ENCODE results near the gene PRCP. TPM values are rescaled to one million over a fixed set of nuclear protein-coding genes. Genes with fewer than 3 reads are reported as not detected.

The PRCP gene
- total RNA-seq, 1 donor from 2014 or later: 144 TPM

GRCh38 chr11:82831364-82831763 is 68.9 kb downstream of the PRCP start:
- DNase-seq (ENCODE audit: low read depth, low spot score): no peak

- no peak for DNase-seq (ENCODE audit: low read depth, low spot score)
Observed at GRCh38 chr11:82830746-82831145, 69.5 kb downstream of the PRCP start.

DNA sequence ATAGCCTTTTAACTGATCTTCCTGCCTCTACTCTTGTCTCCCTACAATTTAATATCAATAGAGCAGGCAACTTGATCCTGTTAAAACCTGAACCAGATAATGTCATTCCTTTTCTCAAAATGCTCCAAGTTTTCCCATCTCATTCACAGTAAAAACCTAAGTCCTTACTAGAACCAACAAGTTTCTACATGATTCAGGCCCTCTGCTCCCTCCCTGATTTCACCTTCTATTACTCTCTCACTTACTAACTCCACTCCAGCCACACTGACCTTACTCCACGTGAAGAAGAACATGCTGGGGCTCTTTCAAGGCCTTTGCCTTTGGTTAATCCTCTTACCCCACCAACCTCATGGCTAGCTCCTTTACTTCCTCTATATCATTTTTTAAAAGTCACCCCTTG is 71.1 kb downstream of the PRCP start:
- no peak for DNase-seq (ENCODE audit: low read depth, low spot score)

GRCh38 chr11:82828472-82828871 is 71.8 kb downstream of the PRCP start:
- no peak for DNase-seq (ENCODE audit: low read depth, low spot score)

- DNase-seq (ENCODE audit: low read depth, low spot score): no peak
Observed at GRCh38 chr11:82826526-82826925, 73.7 kb downstream of the PRCP start.

DNA sequence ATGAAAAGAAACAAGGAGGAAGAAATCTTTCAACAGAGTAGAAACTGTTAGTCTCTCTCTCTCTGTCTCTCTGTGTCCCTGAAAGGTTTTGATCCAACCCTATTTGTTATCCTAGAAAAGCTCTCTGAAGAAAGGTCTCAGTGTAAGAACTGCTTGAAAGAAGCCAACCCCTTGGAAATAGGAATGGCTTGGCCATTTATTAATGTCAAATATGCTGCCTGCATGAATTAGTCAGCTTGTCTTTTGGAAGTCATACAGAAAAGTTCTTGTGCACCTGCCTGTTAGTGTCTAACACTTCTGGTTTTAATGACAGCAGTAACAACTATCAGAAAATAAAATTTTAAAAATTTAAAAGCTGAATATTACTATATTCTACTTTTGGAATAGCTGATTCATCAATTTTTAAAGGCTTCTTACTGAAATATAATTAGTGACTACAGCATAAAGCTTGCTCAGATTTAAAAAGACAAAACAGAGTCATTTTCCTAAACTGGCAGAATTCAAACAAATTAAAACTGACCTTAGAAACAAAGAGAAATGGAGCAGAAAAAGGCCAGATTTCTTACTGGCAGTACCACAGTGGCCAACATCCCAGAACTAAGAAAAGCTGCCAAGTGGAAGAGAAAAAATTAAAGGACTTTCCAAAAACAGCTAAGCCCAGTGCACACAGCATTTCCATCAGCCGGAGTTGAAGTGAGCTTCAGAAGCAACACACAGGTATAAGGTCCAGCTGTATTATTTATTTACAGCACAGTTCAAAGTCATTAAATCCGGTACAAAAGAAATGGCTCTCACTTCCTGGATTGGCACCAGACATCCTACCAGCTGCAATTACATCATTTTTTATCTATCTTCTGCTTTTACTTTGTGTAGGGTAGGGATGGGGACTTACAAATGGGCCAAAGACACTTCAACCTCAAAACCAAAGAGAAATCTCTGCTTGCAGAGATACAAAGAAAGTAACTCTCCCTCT is 76.3 kb downstream of the PRCP start:
- DNase-seq (ENCODE audit: low read depth, low spot score): no peak

- no peak for DNase-seq (ENCODE audit: low read depth, low spot score)
Observed at GRCh38 chr11:82818409-82819043, 81.7 kb downstream of the PRCP start.

DNA sequence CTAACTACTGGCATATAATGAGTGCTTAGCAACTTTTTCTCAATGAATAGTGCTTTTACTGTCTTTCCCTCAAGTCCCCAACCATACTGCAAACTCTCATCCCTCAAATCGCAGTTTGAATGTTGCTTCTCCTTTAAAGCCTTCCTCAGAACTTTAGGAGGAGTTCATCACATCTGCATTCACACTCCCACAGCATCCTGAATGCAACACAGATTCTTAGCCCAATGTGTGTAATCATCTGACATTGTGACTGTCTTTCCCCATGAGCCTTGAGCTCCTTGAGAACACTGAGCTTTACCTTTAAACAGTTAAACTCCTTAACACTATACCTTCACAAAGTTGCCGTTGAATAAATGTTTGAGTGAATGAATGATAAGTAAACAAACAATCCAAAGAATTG is 84.8 kb downstream of the PRCP start:
- no peak for DNase-seq (ENCODE audit: low read depth, low spot score)

GRCh38 chr11:82814379-82814778 is 85.9 kb downstream of the PRCP start:
- no peak for DNase-seq (ENCODE audit: low read depth, low spot score)

GRCh38 chr11:82811369-82811768 is 88.9 kb downstream of the PRCP start:
- DNase-seq (ENCODE audit: low read depth, low spot score): no peak

DNA sequence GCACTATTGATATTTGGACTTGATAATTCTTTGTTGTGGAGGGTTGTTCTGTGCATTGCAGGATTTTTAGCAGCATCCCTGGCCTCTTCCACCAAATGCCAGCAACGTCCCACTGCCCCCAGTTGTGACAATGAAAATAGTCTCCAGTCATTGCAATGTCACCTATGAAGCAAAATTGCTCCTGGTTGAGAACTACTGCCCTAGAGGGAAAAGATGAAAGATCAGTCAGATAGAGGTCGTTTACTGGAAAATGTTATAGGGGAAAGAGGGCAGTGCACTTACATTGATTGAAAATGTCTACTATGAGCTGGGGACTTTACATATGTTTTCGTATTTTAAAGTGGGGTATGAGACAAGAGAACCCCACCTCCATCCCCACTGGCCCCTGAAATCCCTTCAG is 89.5 kb downstream of the PRCP start:
- no peak for DNase-seq (ENCODE audit: low read depth, low spot score)

GRCh38 chr11:82810326-82810725 is 89.9 kb downstream of the PRCP start:
- no peak for DNase-seq (ENCODE audit: low read depth, low spot score)

DNA sequence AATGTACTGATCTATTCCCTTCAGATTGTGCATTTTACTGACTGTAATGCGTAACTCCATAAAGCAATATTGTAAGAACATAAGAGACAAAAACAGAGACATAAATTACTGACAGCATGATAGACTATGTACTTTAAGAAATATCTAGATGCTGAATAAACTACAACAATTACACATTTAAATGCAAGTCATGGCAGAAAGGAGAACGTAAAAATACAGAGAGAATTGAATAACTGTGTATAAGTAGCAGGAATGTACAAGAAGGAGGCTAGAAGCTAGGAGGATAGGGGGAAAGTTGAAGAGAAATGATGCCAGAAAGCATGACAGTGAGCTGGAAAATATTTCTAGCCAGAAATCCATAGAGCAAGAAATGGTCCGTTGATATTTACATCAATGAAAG is 92.6 kb downstream of the PRCP start:
- no peak for DNase-seq (ENCODE audit: low read depth, low spot score)

DNA sequence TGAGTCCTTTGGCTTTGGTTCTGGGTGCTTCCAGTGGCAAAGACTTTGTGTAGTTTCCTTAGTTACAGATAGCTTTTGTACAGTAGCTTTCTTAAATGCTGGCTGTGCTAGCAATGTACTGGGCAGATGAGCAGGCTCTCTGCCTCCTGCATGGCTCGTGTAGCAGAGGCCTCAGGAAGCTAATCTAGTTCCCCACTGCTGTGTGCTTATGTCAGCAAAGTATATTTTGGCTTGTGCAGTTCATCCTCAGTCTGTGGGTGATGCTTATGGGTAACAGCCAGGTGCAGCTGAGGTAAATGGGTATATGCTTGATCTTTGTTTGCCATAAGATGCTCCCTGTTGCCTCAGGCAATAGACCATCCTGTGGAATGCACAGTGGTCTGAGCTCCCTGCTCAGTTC is 97.5 kb downstream of the PRCP start:
- DNase-seq (ENCODE audit: low read depth, low spot score): no peak

GRCh38 chr11:82796998-82797961 is 103.0 kb downstream of the PRCP start:
- no peak for DNase-seq (ENCODE audit: low read depth, low spot score)

DNA sequence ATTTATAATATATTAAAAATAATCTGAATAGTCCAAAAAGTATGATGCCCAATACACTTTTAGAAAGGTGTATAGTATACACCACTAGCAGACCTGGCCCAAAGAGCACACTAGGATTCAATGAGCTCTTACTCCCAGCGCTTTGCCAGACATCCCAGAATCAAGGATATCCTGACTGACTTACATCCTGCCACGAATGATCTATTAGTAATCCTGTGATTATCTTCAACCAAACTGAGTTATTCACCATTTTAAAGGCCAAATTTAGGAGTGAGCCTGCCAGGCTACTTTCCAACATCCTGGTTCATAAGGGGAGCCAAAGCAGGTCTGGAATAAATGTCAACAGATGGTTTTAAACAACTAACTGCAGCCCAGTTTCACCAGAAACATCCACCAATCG is 105.7 kb downstream of the PRCP start:
- no peak for DNase-seq (ENCODE audit: low read depth, low spot score)

DNA sequence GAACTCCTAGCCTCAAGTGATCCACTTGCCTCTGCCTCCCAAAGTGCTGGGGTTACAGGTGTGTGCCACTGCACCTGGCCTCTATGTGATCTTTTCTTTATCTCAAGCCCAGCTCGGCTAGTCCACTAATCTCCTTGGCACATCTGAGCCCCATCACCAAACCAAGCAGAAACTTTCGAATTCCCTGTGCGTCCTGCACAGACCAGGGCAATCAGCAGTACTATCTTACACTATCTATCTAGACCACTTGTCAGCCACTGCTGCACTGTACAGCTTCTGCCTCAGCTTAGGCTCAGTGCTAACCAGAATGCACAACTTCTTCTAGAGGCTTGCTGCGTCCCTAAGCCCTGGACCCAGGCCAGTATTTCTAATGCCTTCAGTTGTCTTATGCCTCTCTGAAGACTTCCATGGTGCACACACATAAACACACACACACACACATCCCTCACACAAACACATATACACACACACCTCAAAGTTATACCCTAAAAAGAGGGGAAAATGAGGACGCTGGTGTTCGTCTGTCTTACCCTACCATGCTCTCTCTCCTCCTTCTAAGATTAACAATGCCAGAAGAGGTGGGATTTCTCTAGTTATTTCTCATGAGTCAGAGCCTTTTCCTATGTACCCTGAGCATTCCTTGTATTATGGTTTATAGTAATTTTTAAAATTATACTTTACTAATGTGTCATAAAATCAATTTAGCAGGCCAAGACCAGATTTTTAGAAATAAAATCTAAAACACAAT is 107.2 kb downstream of the PRCP start:
- DNase-seq (ENCODE audit: low read depth, low spot score): no peak

DNA sequence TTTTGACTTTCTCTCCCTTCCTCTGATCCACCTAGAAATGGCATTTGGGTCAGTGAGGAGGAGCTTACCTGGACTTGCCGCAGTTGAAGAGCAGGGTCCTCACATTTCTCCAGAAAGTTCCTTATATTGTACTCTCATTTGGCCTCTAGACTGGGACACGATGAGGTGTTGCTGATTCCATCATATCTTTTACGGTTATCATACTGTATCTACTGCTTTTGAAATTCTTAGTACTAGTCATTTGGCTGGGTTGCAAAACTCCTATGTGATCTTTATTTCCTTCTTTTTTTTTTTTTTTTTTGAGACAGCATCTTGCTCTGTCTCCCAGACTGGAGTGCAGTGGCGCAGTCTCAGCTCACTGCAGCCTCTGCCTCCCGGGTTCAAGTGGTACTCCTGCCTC is 107.9 kb downstream of the PRCP start:
- no peak for DNase-seq (ENCODE audit: low read depth, low spot score)

GRCh38 chr11:82791779-82792178 is 108.5 kb downstream of the PRCP start:
- no peak for DNase-seq (ENCODE audit: low read depth, low spot score)

DNA sequence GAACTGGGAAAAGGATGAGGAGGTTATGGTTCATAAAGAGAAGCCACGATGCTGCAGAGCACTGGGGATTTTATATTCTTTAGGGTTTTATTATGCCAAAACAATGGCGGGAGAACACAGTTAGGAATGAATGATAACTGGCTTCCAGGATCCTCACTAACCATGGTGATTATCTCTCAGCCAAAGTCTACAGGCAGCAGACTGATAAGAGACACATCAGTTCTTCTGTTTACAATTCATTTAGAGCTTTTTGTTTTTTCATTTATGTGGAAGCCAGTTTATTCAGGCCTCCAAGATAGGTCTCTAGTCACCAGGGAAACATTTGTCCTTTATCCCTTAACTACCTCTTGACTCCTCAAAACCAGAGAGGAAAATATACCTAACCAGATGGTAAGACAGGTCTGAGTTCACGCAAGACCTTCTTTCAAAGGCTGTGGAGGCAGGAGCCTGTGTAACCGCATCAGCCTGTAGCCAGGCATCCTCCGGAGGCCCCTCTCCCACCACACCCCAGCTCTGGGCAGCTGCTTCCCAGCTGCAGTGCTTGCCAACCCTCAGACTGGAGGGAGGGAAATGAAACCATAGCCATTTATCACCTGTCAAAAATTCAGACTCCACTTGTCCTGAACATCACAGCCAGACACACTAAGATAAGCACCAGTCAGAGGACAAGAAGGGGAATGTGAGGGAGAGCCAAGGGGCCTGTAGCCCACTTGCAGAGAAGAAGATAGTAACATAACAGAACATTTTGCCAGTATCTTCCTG is 109.3 kb downstream of the PRCP start:
- DNase-seq (ENCODE audit: low read depth, low spot score): no peak

Data from pulmonary artery endothelial cell (primary cell).